HUES64 (cell line): ENCODE results near the gene DOCK2.
"Not testable (repeated sequence)": the region's sequence is repeated elsewhere in the genome, so short reads cannot be mapped to it uniquely, and the experiment has no call there.

Experiments
- H3K27ac ChIP-seq: 2 replicates; pipeline ENCODE4 v1.7.0; 2013; ENCODE audit warnings: low read depth, low read length, inconsistent platforms
- H3K27me3 ChIP-seq: 2 replicates; pipeline ENCODE4 v1.6.1; 2013; ENCODE audit warnings: mild to moderate bottlenecking, low read length; ENCODE audit not compliant: insufficient read depth
- H3K36me3 ChIP-seq: 2 replicates; pipeline ENCODE4 v1.6.1; 2013; ENCODE audit warnings: mild to moderate bottlenecking, low read length; ENCODE audit not compliant: insufficient read depth
- H3K4me1 ChIP-seq: 2 replicates; pipeline ENCODE4 v1.6.1; 2013; ENCODE audit warnings: mild to moderate bottlenecking, low read length, moderate library complexity; ENCODE audit not compliant: insufficient read depth
- H3K4me3 ChIP-seq: 2 replicates; pipeline ENCODE4 v1.5.1; 2013; ENCODE audit warnings: mild to moderate bottlenecking, low read length, moderate library complexity
- H3K9ac ChIP-seq: 2 replicates; pipeline ENCODE4 v1.6.1; 2013; ENCODE audit warnings: mild to moderate bottlenecking, low read depth, low read length
- H3K9me3 ChIP-seq: 2 replicates; pipeline ENCODE4 v1.6.1; 2013; ENCODE audit warnings: low read depth, low read length; ENCODE audit not compliant: insufficient read depth
- WGBS: fragments of 150-250, 120-280 bp; methylation state at CpG from one replicate; pipeline ENCODE4 v1.1.7; 2013; ENCODE audit warnings: missing lambda C conversion rate; 5-methylcytosine and 5-hydroxymethylcytosine counted together

DOCK2 gene

GRCh38 chr5:169656125-169656901 is 19.2 kb downstream of the DOCK2 start:
- no peak overlapping the region for H3K27ac ChIP-seq
- no peaks in the 10 kb centered on the region for H3K9me3 ChIP-seq
- no peak overlapping the region for H3K9ac ChIP-seq
- H3K36me3 ChIP-seq, result no peaks in the 10 kb centered on the region
- no peaks in the 10 kb centered on the region for H3K27me3 ChIP-seq
- no peak overlapping the region for H3K4me3 ChIP-seq
- H3K4me1 ChIP-seq, result 0 out of 2 replicates have a peak, but pooled peaks cover 4% of the 10 kb centered on the region
- 95% methylated on average over 15 of the region's 15 CpGs for WGBS

- H3K9me3 ChIP-seq, result no peaks in the 10 kb centered on the region
- no peak overlapping the region for H3K9ac ChIP-seq
- H3K27me3 ChIP-seq, result no peaks in the 10 kb centered on the region
- no peak overlapping the region for H3K4me3 ChIP-seq
- no peaks in the 10 kb centered on the region for H3K4me1 ChIP-seq
- no peaks in the 10 kb centered on the region for H3K36me3 ChIP-seq
- WGBS, result no CpG with 5 or more reads among the region's 1 CpG
- H3K27ac ChIP-seq, result no peak overlapping the region
Measured at GRCh38 chr5:169657127-169657526, 20.1 kb downstream of the DOCK2 start.

GRCh38 chr5:169662451-169662850 is 25.4 kb downstream of the DOCK2 start:
- WGBS, result no CpG with 5 or more reads among the region's 3 CpGs
- not testable (repeated sequence) for H3K27me3 ChIP-seq, H3K9ac ChIP-seq, H3K36me3 ChIP-seq, H3K4me1 ChIP-seq, H3K27ac ChIP-seq, H3K9me3 ChIP-seq, H3K4me3 ChIP-seq

GRCh38 chr5:169663537-169663936 is 26.5 kb downstream of the DOCK2 start:
- no peaks in the 10 kb centered on the region for H3K4me1 ChIP-seq
- H3K9ac ChIP-seq, result no peak overlapping the region
- H3K9me3 ChIP-seq, result 0 out of 2 replicates have a peak, but pooled peaks cover 3% of the 10 kb centered on the region
- 96% methylated on average over 1 of the region's 1 CpG for WGBS
- no peak overlapping the region for H3K27ac ChIP-seq
- H3K27me3 ChIP-seq, result no peaks in the 10 kb centered on the region
- no peak overlapping the region for H3K4me3 ChIP-seq
- no peaks in the 10 kb centered on the region for H3K36me3 ChIP-seq

GRCh38 chr5:169666365-169666764 is 29.3 kb downstream of the DOCK2 start:
- no peaks in the 10 kb centered on the region for H3K27me3 ChIP-seq
- no peaks in the 10 kb centered on the region for H3K36me3 ChIP-seq
- H3K9me3 ChIP-seq, result 0 out of 2 replicates have a peak, but pooled peaks cover 3% of the 10 kb centered on the region
- H3K9ac ChIP-seq, result no peak overlapping the region
- H3K4me3 ChIP-seq, result no peak overlapping the region
- H3K27ac ChIP-seq, result no peak overlapping the region
- WGBS, result 92% methylated on average over 4 of the region's 4 CpGs
- H3K4me1 ChIP-seq, result no peaks in the 10 kb centered on the region

- H3K4me1 ChIP-seq, result no peaks in the 10 kb centered on the region
- H3K4me3 ChIP-seq, result no peak overlapping the region
- H3K27me3 ChIP-seq, result no peaks in the 10 kb centered on the region
- H3K9me3 ChIP-seq, result 0 out of 2 replicates have a peak, but pooled peaks cover 3% of the 10 kb centered on the region
- no peak overlapping the region for H3K27ac ChIP-seq
- H3K36me3 ChIP-seq, result no peaks in the 10 kb centered on the region
- WGBS, result 91% methylated on average over 9 of the region's 9 CpGs
- H3K9ac ChIP-seq, result no peak overlapping the region
Measured at GRCh38 chr5:169667896-169668674, 31.0 kb downstream of the DOCK2 start.

- no peaks in the 10 kb centered on the region for H3K27me3 ChIP-seq
- no peak overlapping the region for H3K9ac ChIP-seq
- WGBS, result 79% methylated on average over 4 of the region's 4 CpGs
- no peak overlapping the region for H3K27ac ChIP-seq
- no peak overlapping the region for H3K4me3 ChIP-seq
- H3K36me3 ChIP-seq, result no peaks in the 10 kb centered on the region
- H3K9me3 ChIP-seq, result 0 out of 2 replicates have a peak, but pooled peaks cover 3% of the 10 kb centered on the region
- no peaks in the 10 kb centered on the region for H3K4me1 ChIP-seq
Measured at GRCh38 chr5:169668732-169669131, 31.7 kb downstream of the DOCK2 start.

- Histone ChIP-seq H3K9me3 (no peaks in the 10 kb centered on the region), H3K9ac (no peak overlapping the region), H3K4me1 (no peaks in the 10 kb centered on the region), H3K4me3 (no peak overlapping the region), H3K27ac (no peak overlapping the region), H3K36me3 (no peaks in the 10 kb centered on the region), H3K27me3 (no peaks in the 10 kb centered on the region)
- WGBS, result 81% methylated on average over 6 of the region's 6 CpGs
Measured at GRCh38 chr5:169670769-169671525, 33.9 kb downstream of the DOCK2 start.

GRCh38 chr5:169682026-169682425 is 45.0 kb downstream of the DOCK2 start:
- Histone ChIP-seq H3K9ac (no peak overlapping the region), H3K4me1 (no peaks in the 10 kb centered on the region), H3K27me3 (no peaks in the 10 kb centered on the region), H3K27ac (no peak overlapping the region), H3K4me3 (no peak overlapping the region), H3K36me3 (no peaks in the 10 kb centered on the region), H3K9me3 (no peaks in the 10 kb centered on the region)
- 88% methylated on average over 1 of the region's 2 CpGs for WGBS

GRCh38 chr5:169686137-169686536 is 49.1 kb downstream of the DOCK2 start:
- Histone ChIP-seq H3K27ac (no peak overlapping the region), H3K9ac (no peak overlapping the region), H3K4me1 (no peaks in the 10 kb centered on the region), H3K36me3 (no peaks in the 10 kb centered on the region), H3K9me3 (no peaks in the 10 kb centered on the region), H3K4me3 (no peak overlapping the region), H3K27me3 (no peaks in the 10 kb centered on the region)
- 81% methylated on average over 5 of the region's 5 CpGs for WGBS

GRCh38 chr5:169688106-169688505 is 51.0 kb downstream of the DOCK2 start:
- Histone ChIP-seq H3K9ac (no peak overlapping the region), H3K4me3 (no peak overlapping the region), H3K27ac (no peak overlapping the region), H3K4me1 (no peaks in the 10 kb centered on the region), H3K36me3 (no peaks in the 10 kb centered on the region), H3K9me3 (no peaks in the 10 kb centered on the region), H3K27me3 (no peaks in the 10 kb centered on the region)
- 90% methylated on average over 3 of the region's 3 CpGs for WGBS
